Measurements from ENCODE around the gene ZNF212.

DNA sequence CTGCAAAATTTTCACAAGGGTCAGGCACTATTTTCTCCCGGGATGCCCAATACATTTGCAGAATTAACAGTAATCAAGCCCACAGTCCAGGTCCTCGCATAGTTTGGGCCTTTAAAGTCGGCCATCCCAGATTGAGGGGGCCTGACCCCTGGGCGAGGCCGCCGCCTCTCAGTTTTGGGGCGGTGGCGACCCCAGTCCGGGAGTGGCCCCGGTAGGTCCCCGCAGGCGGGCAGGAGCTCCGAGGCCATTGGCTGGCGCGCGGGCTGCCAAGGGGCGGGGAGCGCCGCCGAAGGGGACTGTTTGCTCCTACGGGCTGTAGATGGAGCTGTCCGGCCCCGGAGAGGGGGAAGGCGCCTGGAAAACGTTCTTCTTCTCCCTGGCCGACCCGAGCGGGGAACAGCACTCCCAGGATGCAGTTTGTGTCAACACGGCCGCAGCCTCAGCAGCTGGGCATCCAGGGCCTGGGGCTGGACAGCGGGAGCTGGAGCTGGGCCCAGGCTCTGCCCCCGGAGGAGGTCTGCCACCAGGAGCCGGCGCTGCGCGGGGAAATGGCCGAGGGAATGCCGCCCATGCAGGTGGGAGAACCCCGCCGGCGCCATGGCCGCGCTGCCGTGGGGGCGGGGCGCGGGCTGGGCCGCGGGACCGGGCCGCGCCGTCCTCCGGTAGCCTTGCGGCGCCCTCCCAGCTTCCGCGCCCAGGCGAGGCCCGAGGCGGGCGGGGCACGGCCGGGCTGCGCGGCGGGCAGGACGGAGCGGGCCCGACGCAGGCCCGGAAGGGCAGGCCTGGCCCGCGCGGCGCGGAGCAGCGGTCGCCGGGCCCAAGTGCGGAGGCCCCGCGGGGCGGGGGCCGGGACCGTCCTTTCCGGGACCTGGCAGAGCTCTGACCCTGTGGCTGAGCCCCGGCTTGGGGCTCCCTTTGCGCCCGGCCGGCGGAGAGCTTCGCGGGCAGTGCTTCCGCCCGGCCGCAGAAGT is 44.0 kb upstream of the ZNF212 start, which contains the start of gene ZNF282:
- TF ChIP-seq, protein P1, sequence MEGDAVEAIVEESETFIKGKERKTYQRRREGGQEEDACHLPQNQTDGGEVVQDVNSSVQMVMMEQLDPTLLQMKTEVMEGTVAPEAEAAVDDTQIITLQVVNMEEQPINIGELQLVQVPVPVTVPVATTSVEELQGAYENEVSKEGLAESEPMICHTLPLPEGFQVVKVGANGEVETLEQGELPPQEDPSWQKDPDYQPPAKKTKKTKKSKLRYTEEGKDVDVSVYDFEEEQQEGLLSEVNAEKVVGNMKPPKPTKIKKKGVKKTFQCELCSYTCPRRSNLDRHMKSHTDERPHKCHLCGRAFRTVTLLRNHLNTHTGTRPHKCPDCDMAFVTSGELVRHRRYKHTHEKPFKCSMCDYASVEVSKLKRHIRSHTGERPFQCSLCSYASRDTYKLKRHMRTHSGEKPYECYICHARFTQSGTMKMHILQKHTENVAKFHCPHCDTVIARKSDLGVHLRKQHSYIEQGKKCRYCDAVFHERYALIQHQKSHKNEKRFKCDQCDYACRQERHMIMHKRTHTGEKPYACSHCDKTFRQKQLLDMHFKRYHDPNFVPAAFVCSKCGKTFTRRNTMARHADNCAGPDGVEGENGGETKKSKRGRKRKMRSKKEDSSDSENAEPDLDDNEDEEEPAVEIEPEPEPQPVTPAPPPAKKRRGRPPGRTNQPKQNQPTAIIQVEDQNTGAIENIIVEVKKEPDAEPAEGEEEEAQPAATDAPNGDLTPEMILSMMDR (IDR thresholded peaks at IDR 0.05; ENCODE audit: insufficient read depth, low read length) = peak; percentile 48
- TF ChIP-seq POLR2AphosphoS5 (IDR thresholded peaks at IDR 0.05; ENCODE audit: low read depth) = peak; percentile 77

Measured in HL-60 (cell line).